IMR-90 (cell line): ENCODE results near the gene ZNF2. TPM values are rescaled to one million over a fixed set of nuclear protein-coding genes. Genes with fewer than 3 reads are reported as not detected.
A peak's percentile ranks its signal among the peaks of the same experiment; 100 is the strongest.

Source experiments
- ATAC-seq: fragments of 200-7000 bp; cut with Tn5 transposase; 2 replicates; pipeline ENCODE4 v1.9.1; 2020; ENCODE audit warnings: low read depth, mild to moderate bottlenecking, moderate library complexity
- Bru-seq: library from RNA; stranded (reverse); fragments of 400-500 nt; gene quantifications from one replicate; lab custom pipeline; 2021; lab: Mats Ljungman, UMichigan
- BruChase-seq, 2 experiments: library from RNA; stranded (reverse); fragments of 400-500 nt; gene quantifications; one replicate each; lab custom pipeline; 2021; lab: Mats Ljungman, UMichigan
- BruUV-seq: library from RNA; stranded (reverse); fragments of 400-500 nt; replicated peaks from 2 replicates; lab custom pipeline; 2021; lab: Mats Ljungman, UMichigan
- CTCF ChIA-PET: fragments of 300-600 bp; formaldehyde crosslinking; extraction: SDS; loops from one replicate; lab custom pipeline; 2021; ENCODE audit warnings: antibody characterized with exemption; lab: Yijun Ruan, JAX
- POLR2A ChIA-PET: fragments of 300-600 bp; sonication (Branson Sonifier 250); formaldehyde crosslinking; loops from one replicate; lab custom pipeline; 2022; ENCODE audit warnings: antibody characterized with exemption; ENCODE audit not compliant: unreplicated experiment; lab: Charles Lee
- DNase-seq: peaks from one replicate; pipeline ENCODE4 v3.0.0; 2013
- H2AFZ ChIP-seq: replicated peaks from 2 replicates; pipeline ENCODE3; 2013; ENCODE audit warnings: low read length, mild to moderate bottlenecking; ENCODE audit not compliant: poor library complexity
- H2AK5ac ChIP-seq: 2 replicates; pipeline ENCODE4 v1.6.1; 2013; ENCODE audit warnings: low read depth, low read length, inconsistent platforms
- H2AK9ac ChIP-seq: replicated peaks from 2 replicates; pipeline ENCODE3; 2013; ENCODE audit warnings: mild to moderate bottlenecking, low read depth, low read length, moderate library complexity; ENCODE audit not compliant: poor library complexity
- H2BK120ac ChIP-seq: 2 replicates; pipeline ENCODE4 v1.6.1; 2013; ENCODE audit warnings: low read depth, low read length, inconsistent platforms
- H2BK15ac ChIP-seq: 3 replicates; pipeline ENCODE4 v1.6.1; 2013; ENCODE audit warnings: low read depth, low read length, inconsistent platforms
- H2BK20ac ChIP-seq: 2 replicates; pipeline ENCODE4 v1.6.1; 2013; ENCODE audit warnings: low read depth, mild to moderate bottlenecking, inconsistent platforms, low read length, moderate library complexity
- H2BK5ac ChIP-seq: 2 replicates; pipeline ENCODE4 v1.6.1; 2013; ENCODE audit warnings: mild to moderate bottlenecking, low read depth, low read length, inconsistent platforms; ENCODE audit not compliant: poor library complexity, severe bottlenecking
- H3K14ac ChIP-seq: replicated peaks from 2 replicates; pipeline ENCODE4 v1.6.1; 2013; ENCODE audit warnings: low read depth, low read length, inconsistent platforms
- H3K18ac ChIP-seq: 2 replicates; pipeline ENCODE4 v1.6.1; 2013; ENCODE audit warnings: low read depth, low read length, control low read depth
- H3K23ac ChIP-seq: 2 replicates; pipeline ENCODE4 v1.6.1; 2013; ENCODE audit warnings: low read depth, low read length, inconsistent platforms
- H3K27ac ChIP-seq: 2 replicates; pipeline ENCODE4 v1.5.1; 2013; ENCODE audit warnings: mild to moderate bottlenecking, control low read depth, low read length; ENCODE audit not compliant: insufficient read depth
- H3K27me3 ChIP-seq: 2 replicates; pipeline ENCODE4 v1.6.1; 2013; ENCODE audit warnings: low read length; ENCODE audit not compliant: control insufficient read depth, insufficient read depth
- H3K36me3 ChIP-seq: 2 replicates; pipeline ENCODE4 v1.6.1; 2013; ENCODE audit warnings: low read length, mixed read lengths; ENCODE audit not compliant: control insufficient read depth, insufficient read depth
- H3K4ac ChIP-seq: 2 replicates; pipeline ENCODE4 v1.6.1; 2013; ENCODE audit warnings: low read depth, low read length, inconsistent platforms
- H3K4me1 ChIP-seq: 2 replicates; pipeline ENCODE4 v1.6.1; 2013; ENCODE audit warnings: low read length, mixed read lengths; ENCODE audit not compliant: control insufficient read depth, insufficient read depth
- H3K4me2 ChIP-seq: 2 replicates; pipeline ENCODE4 v1.6.1; 2013; ENCODE audit warnings: low read depth, mild to moderate bottlenecking, control low read depth, low read length, moderate library complexity
- H3K4me3 ChIP-seq: 2 replicates; pipeline ENCODE4 v1.5.1; 2013; ENCODE audit warnings: low read depth, mild to moderate bottlenecking, control low read depth, low read length, moderate library complexity; ENCODE audit not compliant: insufficient read depth
- H3K56ac ChIP-seq: 2 replicates; pipeline ENCODE4 v1.6.1; 2013; ENCODE audit warnings: low read length, inconsistent platforms; ENCODE audit not compliant: insufficient read depth; ENCODE audit errors: extremely low read depth
- H3K79me1 ChIP-seq, 2 experiments: 2 replicates each; pipeline ENCODE4 v1.6.1; 2013; ENCODE audit warnings: low read length in 2 of 2, inconsistent platforms in 1 of 2, low read depth in 1 of 2
- H3K9ac ChIP-seq: 2 replicates; pipeline ENCODE4 v1.6.1; 2013; ENCODE audit warnings: low read depth, low read length, control low read depth
- H3K9me1 ChIP-seq: 2 replicates; pipeline ENCODE4 v1.6.1; 2013; ENCODE audit warnings: low read length, inconsistent platforms; ENCODE audit not compliant: insufficient read depth
- H3K9me3 ChIP-seq: 2 replicates; pipeline ENCODE4 v1.6.1; 2013; ENCODE audit warnings: low read length; ENCODE audit not compliant: control insufficient read depth, insufficient read depth
- H4K20me1 ChIP-seq: 2 replicates; pipeline ENCODE4 v1.6.1; 2013; ENCODE audit warnings: low read length, inconsistent platforms; ENCODE audit not compliant: insufficient read depth
- H4K5ac ChIP-seq: 2 replicates; pipeline ENCODE4 v1.6.1; 2013; ENCODE audit warnings: mild to moderate bottlenecking, low read depth, low read length, control low read depth
- H4K8ac ChIP-seq, 2 experiments: 2 replicates each; pipeline ENCODE4 v1.6.1; 2013; ENCODE audit warnings: low read depth in 2 of 2, low read length in 2 of 2, control low read depth in 1 of 2, inconsistent platforms in 1 of 2
- H4K91ac ChIP-seq: 2 replicates; pipeline ENCODE4 v1.6.1; 2013; ENCODE audit warnings: low read depth, low read length, inconsistent platforms; ENCODE audit not compliant: insufficient read depth
- CEBPB ChIP-seq: IDR thresholded peaks from 2 replicates; pipeline ENCODE4 v1.6.1; 2012; ENCODE audit warnings: low read depth, low read length, improper control_type of control experiment
- CHD1 ChIP-seq: IDR thresholded peaks from 2 replicates; pipeline ENCODE4 v1.6.1; 2012; ENCODE audit warnings: low read depth, low read length, improper control_type of control experiment
- MAFK ChIP-seq: IDR thresholded peaks from 2 replicates; pipeline ENCODE4 v1.6.1; 2012; ENCODE audit warnings: low read depth, low read length, improper control_type of control experiment
- MAZ ChIP-seq: IDR thresholded peaks from 2 replicates; pipeline ENCODE4 v1.6.1; 2012; ENCODE audit warnings: low read depth, mild to moderate bottlenecking, low read length, improper control_type of control experiment, moderate library complexity, borderline replicate concordance
- MXI1 ChIP-seq: IDR thresholded peaks from 2 replicates; pipeline ENCODE4 v1.6.1; 2012; ENCODE audit warnings: low read depth, mild to moderate bottlenecking, low read length, moderate library complexity, borderline replicate concordance
- POLR2A ChIP-seq: IDR thresholded peaks from 2 replicates; pipeline ENCODE4 v1.6.1; 2012; ENCODE audit warnings: mild to moderate bottlenecking, low read depth, low read length
- RAD21 ChIP-seq: IDR thresholded peaks from 2 replicates; pipeline ENCODE4 v1.6.1; 2012; ENCODE audit warnings: low read length, improper control_type of control experiment
- WGBS, 2 experiments: methylation state at CpG; one replicate each; pipeline versions ENCODE4 v1.1.5 to v1.1.7; 2013; ENCODE audit warnings: missing lambda C conversion rate in 2 of 2; ENCODE audit not compliant: insufficient read length in 1 of 2; ENCODE audit errors: extremely low coverage in 2 of 2; 5-methylcytosine and 5-hydroxymethylcytosine counted together
- dilution Hi-C: fragments of 300-500 bp; cut with HindIII; formaldehyde crosslinking; loops from one replicate; pipeline ENCODE4 v1.14.3; 2018; ENCODE audit warnings: low sequenced_read_pairs; ENCODE audit not compliant: unreplicated experiment
- in situ Hi-C: fragments of 300-500 bp; cut with MboI; formaldehyde crosslinking; loops from 3 replicates; pipeline ENCODE4 v1.14.3; 2019; ENCODE audit warnings: low sequenced_read_pairs, inconsistent platforms, mixed read lengths
- intact Hi-C: fragments of 100-400 bp; cut with micrococcal nuclease; formaldehyde crosslinking; loops from 2 replicates; pipeline ENCODE4 v1.10.0; 2022
- long read RNA-seq: library from polyadenylated mRNA; unstranded; transcript quantifications from one replicate; pipeline ENCODE4 v2.0.0, GENCODE V29; 2021; ENCODE audit not compliant: unreplicated experiment
- polyA plus RNA-seq, 3 experiments: library from polyadenylated mRNA; depleted of rRNA; stranded (reverse); fragments of >200 nt; gene quantifications; 2 replicates each; pipeline ENCODE4 v1.2.3, GENCODE V29; 2012; ENCODE audit warnings: low replicate concordance in 1 of 3
- total RNA-seq: library from RNA; depleted of rRNA; stranded (reverse); fragments of >200 nt; gene quantifications from 2 replicates; pipeline ENCODE4 v1.2.3, GENCODE V29; 2012; rRNA removed
- TF ChIP-seq, protein P1 (sequence below): fragments of 150-350 bp; IDR thresholded peaks from 2 replicates; pipeline ENCODE4 v1.6.1; 2017; ENCODE audit warnings: mild to moderate bottlenecking, antibody characterized with exemption, low read length, low read depth

ZNF2 gene
- total RNA-seq (7.3 and 7.8 TPM in 2 replicates), polyA plus RNA-seq (2012; rRNA removed) (1.3 and 2.7 TPM in 2 replicates), Bru-seq, nascent RNA (percentile 57 among the genes with signal in this experiment), BruChase-seq, experiment 1, labeled RNA remaining after a 6-hour chase (percentile 64 among the genes with signal in this experiment), BruChase-seq, experiment 2, labeled RNA remaining after a 2-hour chase (percentile 60 among the genes with signal in this experiment)
- 0.75 and 1.4 TPM in 2 replicates for polyA plus RNA-seq (2012; cell fraction: cytosol; rRNA removed)
- 1.5 and 2.9 TPM in 2 replicates for polyA plus RNA-seq (2012; cell fraction: nucleus; rRNA removed; ENCODE audit: low replicate concordance)
- long read RNA-seq, partial matches to known transcripts, result 1 of 3 reads
- long read RNA-seq, other reads (novel, unspliced or antisense), result 0 of 3 reads

DNA sequence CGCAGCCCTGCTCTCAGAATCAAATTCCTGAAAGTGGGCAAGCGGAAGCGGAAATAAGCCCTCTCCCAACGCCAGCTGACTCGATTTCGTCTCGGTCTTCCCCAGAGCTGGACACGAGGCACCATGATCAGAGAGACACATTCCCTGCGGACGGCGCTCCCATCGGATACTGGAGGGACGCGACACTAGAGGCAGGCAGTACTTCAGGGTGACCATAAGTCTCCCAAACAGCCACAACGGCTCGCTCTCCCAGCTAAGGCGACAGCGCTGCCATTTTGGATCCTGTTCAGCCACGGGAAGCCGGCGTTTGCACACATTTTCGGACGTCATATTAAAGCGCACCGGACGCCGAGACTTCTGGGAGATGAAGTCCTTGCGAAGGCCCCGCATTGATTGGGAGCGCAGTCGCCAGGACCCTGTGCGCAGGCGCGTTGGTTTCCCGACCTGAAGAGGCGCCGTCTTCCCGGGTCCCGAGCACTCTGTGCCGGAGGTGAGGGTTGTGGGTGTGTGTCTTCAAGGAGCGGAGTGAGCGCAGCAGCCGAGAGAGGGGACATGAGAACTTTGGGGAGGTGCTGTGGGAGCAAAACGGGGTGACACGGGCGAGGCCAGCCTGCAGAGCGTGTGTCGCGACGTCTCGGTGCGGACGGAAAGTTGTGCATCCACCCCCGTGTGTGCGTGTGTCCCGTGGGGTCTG lies at the start of gene ZNF2:
ZNF2 (plus strand) TSS at position 439 of the 694 bp plus-strand sequence. CDS start 10,418 bp downstream, outside the sequence.
- peak within 1 kb of the TSS; percentile 99 for H3K23ac ChIP-seq
- intact Hi-C loops (loop anchor here (5.0 kb wide), 2 partner anchors 42 to 43 kb away; partner anchors contain the start of genes MRPS5 and ZNF892), in situ Hi-C loops (no loop called here), dilution Hi-C loops (no loop called here)
- no peaks in the 10 kb centered on the region for H3K27me3 ChIP-seq
- H2BK5ac ChIP-seq, result peak within 1 kb of the TSS; percentile 99
- ATAC-seq (peak; percentile 98), DNase-seq (peak; percentile 98)
- no peaks in the 10 kb centered on the region for H3K4me1 ChIP-seq
- H4K5ac ChIP-seq, result peak within 1 kb of the TSS; percentile 98
- POLR2A ChIA-PET, result no interaction called here
- peak within 1 kb of the TSS; percentile 95 for H3K9ac ChIP-seq
- peak within 1 kb of the TSS; percentile 99 for H3K14ac ChIP-seq
- peak within 1 kb of the TSS; percentile 92 for H3K18ac ChIP-seq
- H3K9me3 ChIP-seq, result no peaks in the 10 kb centered on the region
- peak within 1 kb of the TSS; percentile 97 for H3K27ac ChIP-seq
- peaks cover 19 to 24% of the 10 kb centered on the region in 2 experiments for H3K79me1 ChIP-seq
- TF ChIP-seq RAD21 (no peak), POLR2A (peak; percentile 93), CHD1 (no peak), CEBPB (peak; percentile 43; the same call in 1 of the 2 replicates), MAZ (0 out of 2 replicates have a peak, but pooled peaks have one; percentile 5), MXI1 (0 out of 2 replicates have a peak, but pooled peaks have one; percentile 68), MAFK (no peak)
- TF ChIP-seq, protein P1, sequence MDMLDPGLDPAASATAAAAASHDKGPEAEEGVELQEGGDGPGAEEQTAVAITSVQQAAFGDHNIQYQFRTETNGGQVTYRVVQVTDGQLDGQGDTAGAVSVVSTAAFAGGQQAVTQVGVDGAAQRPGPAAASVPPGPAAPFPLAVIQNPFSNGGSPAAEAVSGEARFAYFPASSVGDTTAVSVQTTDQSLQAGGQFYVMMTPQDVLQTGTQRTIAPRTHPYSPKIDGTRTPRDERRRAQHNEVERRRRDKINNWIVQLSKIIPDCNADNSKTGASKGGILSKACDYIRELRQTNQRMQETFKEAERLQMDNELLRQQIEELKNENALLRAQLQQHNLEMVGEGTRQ, result peak; percentile 16
- no TSS peak for BruUV-seq
- H3K9me1 ChIP-seq, result no peaks in the 10 kb centered on the region
- H4K8ac ChIP-seq, result peak within 1 kb of the TSS; percentile 95 to 100
- H4K20me1 ChIP-seq, result no peaks in the 10 kb centered on the region
- H3K4ac ChIP-seq, result peak within 1 kb of the TSS; percentile 99
- H4K91ac ChIP-seq, result peak within 1 kb of the TSS; percentile 99
- peak within 1 kb of the TSS; percentile 100 for H2AFZ ChIP-seq
- CTCF ChIA-PET, result no interaction called here
- no peaks in the 10 kb centered on the region for H3K36me3 ChIP-seq
- WGBS, 2 experiments, result 1% methylated on average over 23 of the region's 56 CpGs; no CpG with 5 or more reads in 1 of the 2 experiments
- H3K4me2 ChIP-seq, result peak within 1 kb of the TSS; percentile 94
- H3K56ac ChIP-seq, result peak within 1 kb of the TSS; percentile 97
- peak within 1 kb of the TSS; percentile 72 for H2BK20ac ChIP-seq
- H3K4me3 ChIP-seq, result peak within 1 kb of the TSS; percentile 77
- peak within 1 kb of the TSS; percentile 85; the same call in 1 of the 2 replicates for H2AK5ac ChIP-seq
- H2AK9ac ChIP-seq, result peak within 1 kb of the TSS; percentile 91
- H2BK120ac ChIP-seq, result peak within 1 kb of the TSS; percentile 97
- peak within 1 kb of the TSS; percentile 99 for H2BK15ac ChIP-seq
